NCI-H524 treated with DMSO at 0.1 percent for 48 hours (cell line): ENCODE results near the gene TMEM186.
"Not testable (repeated sequence)": the region's sequence is repeated elsewhere in the genome, so short reads cannot be mapped to it uniquely, and the experiment has no call there.

Source experiments
- DNase-seq: peaks from one replicate; lab custom pipeline; 2025; lab: John Stamatoyannopoulos, UW

TMEM186 gene

DNA sequence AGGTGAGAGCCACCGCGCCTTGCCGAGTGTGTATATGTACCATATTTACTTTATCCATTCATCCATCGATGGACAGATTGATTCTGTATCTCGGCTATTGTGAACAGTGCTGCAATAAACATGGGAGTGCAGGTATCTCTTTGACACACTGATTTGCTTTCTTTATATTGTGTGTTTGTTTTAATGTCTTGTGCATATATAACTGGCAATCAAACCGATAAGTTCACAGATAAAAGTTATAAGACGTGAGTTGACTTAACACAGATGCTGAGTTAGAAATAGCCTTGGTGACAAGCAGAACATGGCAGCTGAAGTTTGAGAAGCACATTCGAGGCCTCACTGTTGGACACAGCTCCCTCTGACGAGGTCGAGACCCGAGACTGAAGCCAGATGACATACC, 23.2 kb downstream of the TMEM186 start:
- DNase-seq: no peak

DNA sequence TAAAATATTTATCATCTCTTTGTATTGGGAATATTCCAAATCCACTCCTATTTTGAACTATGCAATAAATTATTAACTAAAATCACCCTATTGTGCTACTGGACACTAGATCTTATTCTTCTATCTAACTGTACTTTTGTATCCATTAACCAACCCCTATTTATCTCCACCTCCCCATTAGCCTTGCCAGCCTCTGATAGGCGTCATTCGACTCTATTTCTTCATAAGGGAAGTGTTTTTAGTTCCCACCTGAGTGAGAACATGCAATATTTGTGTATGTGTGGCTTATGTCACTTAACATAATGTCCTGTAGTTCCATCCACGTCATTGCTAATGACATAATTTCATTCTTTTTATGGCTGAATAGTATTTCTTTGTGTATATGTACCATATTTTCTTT, 23.9 kb downstream of the TMEM186 start:
- DNase-seq: no peak

DNA sequence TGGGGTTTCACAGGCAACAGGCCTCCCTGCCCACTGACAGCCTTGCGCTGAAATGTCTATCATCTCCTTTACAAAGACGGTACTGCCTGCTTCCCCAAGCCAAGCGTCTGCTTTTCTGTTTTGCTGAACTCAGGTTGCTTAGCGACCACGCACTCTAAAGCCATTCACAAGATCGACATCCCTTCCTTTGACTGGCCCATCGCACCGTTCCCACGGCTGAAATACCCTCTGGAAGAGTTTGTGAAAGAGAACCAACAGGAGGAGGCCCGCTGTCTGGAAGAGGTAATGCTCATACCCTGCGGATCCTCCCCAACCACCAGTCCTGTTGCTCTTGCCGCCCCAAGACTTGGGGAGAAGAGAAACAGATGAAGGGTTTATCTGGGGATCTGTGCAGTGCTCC, 28.7 kb downstream of the TMEM186 start:
- DNase-seq: no peak

DNA sequence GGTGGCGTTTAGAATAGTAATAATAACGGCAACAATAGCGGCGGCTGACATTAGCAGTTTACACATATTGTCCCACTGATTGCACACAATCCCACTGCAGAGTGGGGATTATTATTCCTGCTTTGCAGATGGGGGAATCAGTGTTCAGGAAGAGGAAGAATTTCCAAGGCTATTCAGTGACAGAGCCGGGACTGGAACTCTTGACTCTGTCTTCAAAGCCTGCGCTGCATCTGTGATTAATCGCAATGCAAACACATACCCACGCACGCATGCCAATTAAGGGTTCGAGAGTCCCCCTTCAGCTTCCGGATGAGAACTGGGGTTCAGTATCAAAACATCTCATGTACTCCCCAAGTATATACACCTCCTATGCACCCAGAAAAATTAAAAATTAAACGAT, 29.2 kb downstream of the TMEM186 start:
- no peak for DNase-seq

DNA sequence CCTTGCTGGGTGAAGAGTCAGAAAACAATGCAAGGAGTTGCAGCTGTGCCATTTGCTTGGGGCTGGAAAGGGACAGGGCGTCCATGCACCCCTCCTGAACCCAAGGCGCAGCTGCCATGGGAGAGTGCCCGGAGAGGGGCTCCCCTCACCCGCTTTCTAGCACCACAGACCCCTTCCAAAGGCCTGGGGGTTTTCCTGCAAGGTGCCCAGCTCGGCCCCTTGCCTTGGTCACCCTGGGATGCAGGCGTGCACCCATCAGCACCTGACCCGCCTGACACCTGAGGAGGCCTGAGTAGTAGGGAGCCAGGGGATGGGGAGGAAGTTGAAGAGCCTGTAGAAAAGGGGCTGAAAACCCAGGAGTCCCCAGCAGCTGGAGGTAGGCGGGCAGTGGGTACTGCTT, 30.3 kb downstream of the TMEM186 start:
- no peak for DNase-seq

DNA sequence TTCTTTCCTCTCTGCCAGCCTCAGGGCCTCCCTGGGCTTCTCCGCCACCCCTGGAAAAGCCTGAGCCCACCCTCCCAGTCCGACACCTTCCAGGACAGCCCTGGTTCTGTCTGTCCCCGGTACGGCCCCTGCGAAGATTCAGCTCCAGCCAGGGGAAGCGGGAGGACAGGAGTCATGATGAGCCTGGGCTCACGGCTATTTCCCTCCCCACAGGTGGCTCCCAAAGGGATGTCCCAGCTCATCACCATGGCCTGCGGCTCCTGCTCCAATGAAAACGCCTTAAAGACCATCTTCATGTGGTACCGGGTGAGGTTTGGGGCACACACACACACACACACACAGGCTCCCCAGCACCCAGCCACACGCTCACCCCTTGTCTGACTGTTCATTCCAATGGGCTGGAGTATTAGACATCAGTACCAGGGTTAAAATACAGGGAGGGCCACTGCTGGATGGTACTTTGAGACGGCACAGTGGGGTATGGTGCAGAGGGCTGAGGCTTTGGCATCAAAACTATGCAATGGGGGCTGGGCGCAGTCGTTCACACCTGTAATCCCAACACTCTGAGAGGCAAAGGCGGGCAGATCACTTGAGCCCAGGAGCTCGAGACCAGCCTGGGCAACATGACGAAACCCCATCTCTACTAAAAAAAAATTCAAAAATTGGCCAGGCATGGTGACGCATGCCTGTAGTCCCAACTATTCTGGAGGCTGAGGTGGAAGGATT, 32.8 kb downstream of the TMEM186 start:
- DNase-seq: no peak

DNA sequence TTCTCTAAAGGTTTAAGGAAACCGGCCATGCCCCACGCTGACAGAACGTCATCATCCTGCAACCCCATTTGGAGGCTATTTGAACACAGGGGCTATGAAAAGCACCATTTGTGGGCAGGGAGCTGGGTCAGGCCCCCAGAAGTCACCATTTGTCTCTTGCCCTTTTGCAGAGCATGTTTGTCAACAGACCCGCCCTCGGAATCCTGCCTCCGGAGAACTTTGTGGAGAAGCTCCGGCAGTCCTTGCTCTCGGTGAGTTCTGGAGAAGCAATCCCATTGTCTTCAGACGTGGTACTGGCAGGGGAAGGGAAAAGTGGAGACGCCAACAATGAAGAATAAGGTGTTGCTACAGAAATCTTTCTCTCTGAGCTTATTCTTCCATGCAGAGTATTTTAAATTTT, 33.5 kb downstream of the TMEM186 start:
- DNase-seq: no peak

DNA sequence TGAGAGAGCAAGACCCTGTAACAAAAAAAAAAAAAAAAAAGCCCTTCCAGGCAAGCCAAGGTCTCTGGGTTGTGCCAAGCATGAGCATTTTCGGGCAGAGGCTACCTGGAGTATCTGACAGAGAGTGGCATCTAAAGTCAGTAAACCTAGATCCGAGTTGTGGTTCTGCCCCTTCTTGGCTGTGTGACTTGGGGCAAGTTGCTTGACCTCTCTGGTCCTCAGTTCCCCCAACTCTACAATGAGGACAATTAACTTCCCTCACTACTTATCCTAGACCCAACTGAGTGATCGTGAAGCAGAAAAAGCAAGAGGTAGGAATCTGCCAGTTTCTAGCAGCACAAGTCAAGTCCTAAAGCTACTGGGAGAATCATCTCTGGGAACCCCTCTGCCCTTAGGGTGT, 34.4 kb downstream of the TMEM186 start:
- no peak for DNase-seq

DNA sequence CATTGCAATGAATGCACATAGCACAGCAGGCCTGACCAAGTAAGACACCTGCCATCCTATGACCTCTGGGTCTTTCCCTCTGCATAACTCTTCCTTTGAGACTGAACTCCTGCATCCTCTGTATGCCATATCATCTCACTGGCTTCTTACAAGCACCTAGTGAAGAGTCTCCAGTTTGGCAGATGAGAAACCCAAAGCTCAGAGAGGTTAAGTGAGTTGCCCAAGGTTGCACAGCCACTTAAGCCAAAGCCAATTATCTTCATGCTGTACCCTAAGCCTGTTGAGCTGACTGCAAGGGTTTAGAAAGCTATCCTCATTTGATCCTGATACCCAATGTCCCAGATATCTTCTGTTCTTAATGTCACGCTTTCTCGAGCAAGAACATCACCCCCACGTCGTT, 35.2 kb downstream of the TMEM186 start:
- no peak for DNase-seq

DNA sequence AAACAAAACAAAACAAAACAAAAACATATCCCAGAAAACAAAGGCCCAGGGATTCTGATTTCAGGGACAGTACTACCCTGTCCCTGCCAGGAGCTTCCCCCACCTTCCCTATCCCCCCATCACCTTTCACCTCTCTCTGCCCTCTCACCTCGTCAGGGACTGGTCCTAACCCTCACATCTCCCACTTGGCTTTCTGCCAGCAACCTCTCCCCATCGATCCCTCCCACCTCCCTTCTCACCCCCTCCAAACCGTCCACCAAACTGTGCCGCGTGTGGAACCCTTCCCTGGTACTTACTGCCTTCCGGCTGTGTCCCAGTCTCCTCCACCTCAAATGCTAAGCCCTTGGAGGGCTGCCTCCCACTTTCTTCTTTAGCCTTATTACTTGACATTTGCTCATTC, 36.4 kb downstream of the TMEM186 start:
- no peak for DNase-seq

DNA sequence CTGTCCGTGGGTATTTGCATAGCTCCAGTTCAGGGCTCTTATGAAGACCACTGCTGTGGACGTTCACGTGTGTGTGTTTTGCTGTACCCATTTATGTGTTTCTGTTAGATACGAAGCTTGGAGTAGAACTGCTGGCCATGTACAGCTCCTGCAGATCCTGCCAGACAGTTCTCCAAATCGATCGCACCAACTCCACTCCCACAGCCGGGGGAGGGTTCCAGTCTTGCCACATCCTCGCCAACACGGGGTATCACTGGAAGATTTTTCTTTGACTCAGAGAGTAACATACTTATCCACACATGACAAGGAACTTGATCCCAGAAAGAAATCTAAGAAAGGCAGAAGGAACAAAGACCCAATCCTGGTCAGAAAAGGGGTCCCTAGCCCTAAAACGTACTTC, 37.4 kb downstream of the TMEM186 start:
- no peak for DNase-seq

DNA sequence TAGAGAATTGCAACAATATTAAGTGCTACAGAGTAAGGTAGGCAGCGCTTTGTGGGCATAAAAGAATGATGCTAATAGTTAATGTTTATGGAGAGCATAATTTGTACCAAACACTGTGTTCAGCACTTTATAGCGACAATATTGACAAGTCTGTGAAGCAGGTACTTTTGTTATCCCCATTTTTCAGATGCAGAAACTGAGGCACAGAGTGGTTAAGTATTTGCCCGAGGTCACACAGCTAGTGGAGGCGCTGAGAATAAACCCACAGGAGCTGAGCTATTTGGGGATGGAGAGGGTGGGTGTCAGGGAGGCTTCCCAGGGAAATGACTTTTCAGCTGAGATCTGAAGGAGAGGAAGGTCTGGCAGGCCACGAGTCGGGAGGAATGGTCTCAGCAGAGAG, 39.4 kb downstream of the TMEM186 start:
- no peak for DNase-seq

DNA sequence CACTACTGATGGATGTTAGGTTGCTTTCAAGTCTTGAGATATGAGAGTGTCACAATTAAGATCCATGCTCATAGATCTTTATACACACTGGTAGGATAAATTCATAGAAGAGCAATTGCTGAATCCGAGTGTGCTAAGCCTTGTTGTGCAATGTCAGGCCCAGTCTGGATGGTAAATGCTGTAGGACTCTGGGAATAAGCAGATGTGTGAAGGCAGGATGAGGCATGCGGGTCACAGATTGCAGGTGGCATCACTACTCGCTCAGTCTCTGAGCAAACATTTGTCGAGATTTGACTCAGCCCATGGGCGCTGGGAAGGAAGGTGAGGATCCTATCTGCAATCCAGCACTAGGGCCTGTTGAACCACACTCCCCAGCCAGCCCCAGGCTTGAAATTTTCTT, 40.7 kb downstream of the TMEM186 start:
- DNase-seq: no peak

DNA sequence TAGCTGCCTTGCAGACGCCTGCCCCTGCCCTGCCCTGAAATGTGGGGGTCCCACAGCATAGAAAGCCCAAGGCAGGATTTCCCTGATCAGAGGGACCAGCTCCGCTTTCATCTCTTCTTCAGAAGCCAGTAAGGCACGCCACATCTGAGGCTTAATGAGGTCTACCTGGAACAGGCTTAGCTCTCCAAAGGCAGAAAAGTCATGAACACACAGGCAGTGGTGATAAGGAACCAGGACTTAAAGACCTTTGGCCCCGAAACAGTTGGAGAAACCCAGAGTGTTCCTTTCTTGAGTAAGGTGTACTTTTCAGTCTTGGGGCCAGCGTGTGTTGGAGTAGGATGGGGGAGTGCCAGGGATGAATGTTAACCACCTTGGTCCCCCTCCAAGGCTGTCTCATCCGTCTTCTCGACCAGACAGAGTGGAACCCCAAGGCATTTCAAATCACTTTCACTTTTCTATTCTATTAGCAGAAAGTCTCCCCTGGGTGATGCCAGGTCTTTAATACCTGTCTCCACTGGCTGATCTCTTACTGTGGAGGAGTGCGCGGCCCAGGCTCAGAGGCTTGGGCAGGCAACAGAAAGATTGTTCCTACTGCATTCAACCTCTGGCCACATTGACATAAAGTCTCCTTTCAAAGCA, 43.9 kb downstream of the TMEM186 start:
- DNase-seq: no peak

DNA sequence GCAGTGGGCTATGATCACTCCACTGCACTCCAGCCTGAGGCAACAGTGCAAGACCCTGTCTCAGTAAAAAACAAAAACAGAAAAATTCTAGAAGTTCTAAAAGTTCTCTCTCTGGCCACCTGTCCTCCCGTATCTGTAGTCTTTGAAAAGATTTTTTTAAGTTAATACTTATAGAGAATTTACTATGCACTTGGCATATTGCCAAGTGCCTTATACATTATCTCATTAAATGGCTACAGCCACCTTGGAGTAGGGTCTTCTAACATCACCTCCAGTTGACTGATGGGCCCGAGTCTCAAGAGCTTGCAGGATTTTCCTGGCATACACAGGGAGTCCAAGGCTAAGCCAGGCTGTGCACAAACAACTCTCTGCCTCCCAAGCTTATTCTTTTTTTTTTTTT, 44.7 kb downstream of the TMEM186 start:
- DNase-seq: no peak

DNA sequence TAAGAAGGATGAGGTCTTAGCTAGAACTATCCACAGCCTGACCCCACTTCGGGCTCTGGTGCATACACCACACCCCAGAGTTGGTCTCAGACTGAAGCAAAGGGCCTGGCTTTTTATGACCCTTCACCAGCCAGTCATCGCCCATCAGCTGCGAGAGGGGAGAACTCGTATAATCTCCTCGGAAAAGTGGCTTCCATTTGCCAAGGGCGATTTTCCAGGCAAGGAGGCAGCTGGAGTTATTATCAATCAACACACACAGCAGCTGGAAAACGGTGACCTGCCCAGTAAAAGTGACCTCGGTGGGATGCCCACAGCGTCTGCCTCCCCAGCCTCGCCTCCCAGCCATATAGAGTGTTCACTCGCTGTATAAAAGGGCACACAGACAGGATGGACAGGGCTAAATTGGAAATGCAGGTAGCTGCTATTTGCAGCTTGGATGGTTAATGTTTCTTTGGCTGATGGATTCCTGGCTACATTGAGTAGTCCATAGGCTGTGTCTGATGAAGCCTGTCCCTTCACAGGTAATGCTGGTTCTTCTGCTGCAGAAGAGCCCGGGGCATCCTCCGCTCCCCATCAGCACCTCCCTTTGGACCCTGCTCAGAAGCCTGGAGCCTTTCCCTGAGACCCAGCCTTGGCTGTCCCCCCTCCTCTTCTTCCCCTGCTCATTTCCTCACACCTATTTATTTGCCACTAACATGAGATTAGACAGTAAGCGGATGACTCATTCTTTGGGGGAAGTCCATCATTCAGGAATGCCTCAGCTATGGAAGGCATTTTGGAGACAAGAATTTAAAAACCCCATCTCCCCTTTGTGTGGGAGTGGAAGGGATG, 45.7 kb downstream of the TMEM186 start:
- no peak for DNase-seq

DNA sequence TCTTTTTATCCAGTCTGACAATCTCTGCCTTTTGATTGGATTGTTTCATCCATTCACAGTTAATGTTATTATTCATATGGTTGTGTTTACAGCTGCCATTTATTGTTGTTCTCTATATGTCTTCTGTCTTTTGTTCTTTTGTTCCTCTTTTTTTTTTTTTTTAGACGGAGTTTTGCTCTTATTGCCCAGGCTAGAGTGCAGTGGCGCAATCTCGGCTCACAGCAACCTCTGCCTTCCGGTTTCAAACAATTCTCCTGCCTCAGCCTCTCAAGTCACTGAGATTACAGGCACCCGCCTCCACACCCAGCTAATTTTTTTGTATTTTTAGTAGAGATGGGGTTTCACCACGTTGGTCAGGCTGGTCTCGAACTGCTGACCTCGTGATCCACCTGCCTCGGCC, 48.5 kb downstream of the TMEM186 start:
- DNase-seq: not testable (repeated sequence)
